GM12878 (cell line): ENCODE measurements around the gene AFAP1. TPM values are rescaled to one million over a fixed set of nuclear protein-coding genes. Genes with fewer than 3 reads are reported as not detected.

Experiments
- ATAC-seq: fragments of 200-7000 bp; cut with Tn5 transposase; 3 replicates; pipeline ENCODE4 v1.9.1; 2020; ENCODE audit warnings: mild to moderate bottlenecking, moderate library complexity
- BruUV-seq: library from RNA; stranded (reverse); fragments of 400-500 nt; replicated peaks from 2 replicates; lab custom pipeline; 2021; lab: Mats Ljungman, UMichigan
- CTCF ChIA-PET: fragments of 300-600 bp; sonication (Branson Sonifier 250); formaldehyde crosslinking; extraction: SDS; loops from one replicate; lab custom pipeline; 2021; ENCODE audit warnings: inconsistent platforms; lab: Yijun Ruan, JAX
- POLR2A ChIA-PET: fragments of 350-600 bp; formaldehyde crosslinking; extraction: SDS; loops from one replicate; lab custom pipeline; 2021; ENCODE audit warnings: inconsistent platforms; lab: Charles Lee
- RAD21 ChIA-PET: fragments of 300-600 bp; sonication (Branson Sonifier 250); formaldehyde crosslinking; loops from one replicate; lab custom pipeline; 2023; ENCODE audit warnings: antibody characterized with exemption; ENCODE audit not compliant: unreplicated experiment; lab: Charles Lee
- SMC1A ChIA-PET: fragments of 300-600 bp; sonication (Branson Sonifier 250); formaldehyde crosslinking; loops from one replicate; lab custom pipeline; 2023; ENCODE audit not compliant: unreplicated experiment, uncharacterized antibody; lab: Charles Lee
- DNase-seq: peaks from one replicate; pipeline ENCODE4 v3.0.0-alpha.2; 2011; ENCODE audit warnings: low read depth, low spot score
- FAIRE-seq: peaks from 3 replicates; lab custom pipeline; 2011; peaks lifted over from hg19 to GRCh38; lab: Jason Lieb, UNC
- H2AFZ ChIP-seq: 2 replicates; pipeline ENCODE4 v1.6.0; 2011; ENCODE audit warnings: low read depth, low read length, control low read depth; ENCODE audit not compliant: control insufficient read depth
- H3K27ac ChIP-seq: 2 replicates; pipeline ENCODE4 v1.5.1; 2011; ENCODE audit warnings: control low read depth; ENCODE audit not compliant: control insufficient read depth, insufficient read depth
- H3K27me3 ChIP-seq, 2 experiments: replicated peaks in 1 of 2; 2 replicates each; pipeline versions ENCODE4 v1.6.0 to v1.6.1; 2011; ENCODE audit warnings: low read length in 1 of 2; ENCODE audit not compliant: control insufficient read depth in 2 of 2, insufficient read depth in 2 of 2
- H3K36me3 ChIP-seq, 2 experiments: 2 replicates each; pipeline ENCODE4 v1.5.1; 2011; ENCODE audit warnings: low read length in 1 of 2; ENCODE audit not compliant: control insufficient read depth in 2 of 2, insufficient read depth in 2 of 2
- H3K4me1 ChIP-seq: 2 replicates; pipeline ENCODE4 v1.6.1; 2011; ENCODE audit warnings: mild to moderate bottlenecking, low read length, moderate library complexity, mixed read lengths; ENCODE audit not compliant: control insufficient read depth, insufficient read depth
- H3K4me2 ChIP-seq: 2 replicates; pipeline ENCODE4 v1.6.0; 2011; ENCODE audit warnings: control low read depth; ENCODE audit not compliant: control insufficient read depth, insufficient read depth
- H3K4me3 ChIP-seq: fragments of 200-600 bp; sonication (generic); 2 replicates; pipeline ENCODE4 v1.5.1; 2016
- H3K79me2 ChIP-seq: 2 replicates; pipeline ENCODE4 v1.6.0; 2011; ENCODE audit warnings: low read length; ENCODE audit not compliant: control insufficient read depth, insufficient read depth
- H3K9ac ChIP-seq: 2 replicates; pipeline ENCODE4 v1.8.0; 2011; ENCODE audit warnings: low read length, control low read depth, mixed read lengths; ENCODE audit not compliant: control insufficient read depth, insufficient read depth
- H3K9me3 ChIP-seq: replicated peaks from 3 replicates; pipeline ENCODE4 v1.5.1; 2011; ENCODE audit warnings: mild to moderate bottlenecking, low read length; ENCODE audit not compliant: control insufficient read depth, insufficient read depth
- H4K20me1 ChIP-seq: 2 replicates; pipeline ENCODE4 v1.6.0; 2011; ENCODE audit not compliant: control insufficient read depth, insufficient read depth
- BACH1 ChIP-seq: fragments of 450-650 bp; IDR thresholded peaks from 2 replicates; pipeline ENCODE4 v1.6.1; 2017; ENCODE audit warnings: mild to moderate bottlenecking, borderline replicate concordance
- BHLHE40 ChIP-seq, 2 experiments: fragments of 450-650 bp in 1 of 2; IDR thresholded peaks; 2 replicates each; pipeline ENCODE4 v1.6.1; 2011 to 2017; ENCODE audit warnings: low read depth in 2 of 2, borderline replicate concordance in 1 of 2, improper control_type of control experiment in 1 of 2, low read length in 1 of 2, mild to moderate bottlenecking in 1 of 2
- BMI1 ChIP-seq: fragments of 450-650 bp; IDR thresholded peaks from 2 replicates; pipeline ENCODE4 v1.6.1; 2016; ENCODE audit warnings: mild to moderate bottlenecking, moderate library complexity, borderline replicate concordance
- EED ChIP-seq: sonication (generic); IDR thresholded peaks from 2 replicates; pipeline ENCODE4 v1.6.1; 2016; ENCODE audit warnings: antibody characterized with exemption, low read depth
- FOXK2 ChIP-seq: fragments of 450-650 bp; IDR thresholded peaks from 2 replicates; pipeline ENCODE4 v1.6.1; 2017; ENCODE audit warnings: mild to moderate bottlenecking, moderate library complexity
- GABPA ChIP-seq: IDR thresholded peaks from 2 replicates; pipeline ENCODE4 v1.6.1; 2014; ENCODE audit warnings: antibody characterized with exemption, low read depth, mild to moderate bottlenecking, inconsistent platforms
- IKZF2 ChIP-seq, 2 experiments: fragments of 450-650 bp; IDR thresholded peaks; 2 replicates each; pipeline ENCODE4 v1.6.1; 2017; ENCODE audit warnings: mild to moderate bottlenecking in 2 of 2, moderate library complexity in 2 of 2
- IRF4 ChIP-seq: IDR thresholded peaks from 2 replicates; pipeline ENCODE4 v1.6.1; 2011; ENCODE audit warnings: low read depth, low read length
- KLF5 ChIP-seq: fragments of 450-650 bp; IDR thresholded peaks from 2 replicates; pipeline ENCODE4 v1.6.1; 2014; ENCODE audit warnings: mild to moderate bottlenecking; ENCODE audit not compliant: partially characterized antibody
- NFXL1 ChIP-seq: fragments of 450-650 bp; IDR thresholded peaks from 2 replicates; pipeline ENCODE4 v1.6.1; 2017; ENCODE audit warnings: antibody characterized with exemption, mild to moderate bottlenecking, borderline replicate concordance
- PAX5 ChIP-seq: IDR thresholded peaks from 2 replicates; pipeline ENCODE4 v1.6.1; 2011; ENCODE audit warnings: low read depth, low read length, borderline replicate concordance
- RUNX3 ChIP-seq: IDR thresholded peaks from 2 replicates; pipeline ENCODE4 v1.6.1; 2012; ENCODE audit warnings: low read length, inconsistent platforms
- ZNF24 ChIP-seq: fragments of 450-650 bp; IDR thresholded peaks from 2 replicates; pipeline ENCODE4 v1.6.1; 2017; ENCODE audit warnings: antibody characterized with exemption, mild to moderate bottlenecking
- ZZZ3 ChIP-seq: IDR thresholded peaks from 2 replicates; pipeline ENCODE4 v1.6.1; 2011; ENCODE audit warnings: low read depth; ENCODE audit not compliant: control insufficient read depth, insufficient read length
- WGBS: methylation state at CpG from one replicate; pipeline ENCODE4 v1.1.6; 2016; ENCODE audit warnings: low lambda C conversion rate; ENCODE audit not compliant: insufficient replicate concordance, insufficient coverage; ENCODE audit errors: missing lambda C conversion rate; 5-methylcytosine and 5-hydroxymethylcytosine counted together
- in situ Hi-C: fragments of 300-500 bp; cut with MboI; formaldehyde crosslinking; loops from 9 replicates; pipeline ENCODE4 v1.14.3; 2018; ENCODE audit warnings: mixed read lengths
- intact Hi-C: fragments of 100-400 bp; cut with micrococcal nuclease; formaldehyde crosslinking; loops from one replicate; pipeline ENCODE4 v1.14.2; 2022; ENCODE audit not compliant: unreplicated experiment
- polyA plus RNA-seq, 11 experiments: library from polyadenylated mRNA; depleted of rRNA in 4 of 11; unstranded in 6 of 11; stranded (reverse) in 5 of 11; fragments of >200 nt; fragmentation: Nextera tagmentation in 4 of 11; fragmentation: Illumina TruSeq in 1 of 11; extraction: Ambion mirVana in 4 of 11; extraction: Trizol in 1 of 11; gene quantifications; 1 replicate in 1 of 11; 2 replicates in 10 of 11; pipeline versions ENCODE4 v1.2.1 to v1.2.3, GENCODE V29; 2011 to 2016; ENCODE audit warnings: inconsistent platforms in 2 of 11, missing spikeins in 2 of 11, low read depth in 1 of 11
- total RNA-seq, 4 experiments: library from RNA; depleted of rRNA in 3 of 4; stranded (reverse); fragments of >200 nt in 3 of 4; fragmentation: Illumina TruSeq in 1 of 4; extraction: Trizol in 1 of 4; gene quantifications; 2 replicates each; pipeline versions ENCODE4 v1.2.1 to v1.2.3, GENCODE V29; 2013 to 2021
- TF ChIP-seq, protein P1 (sequence below): IDR thresholded peaks from 2 replicates; pipeline ENCODE4 v1.6.1; 2011; ENCODE audit warnings: low read depth, mild to moderate bottlenecking, low read length, moderate library complexity, borderline replicate concordance; ENCODE audit errors: extremely low read depth
- TF ChIP-seq, protein P2 (sequence below): fragments of 450-650 bp; IDR thresholded peaks from 2 replicates; pipeline ENCODE4 v1.6.1; 2016; ENCODE audit warnings: mild to moderate bottlenecking
- TF ChIP-seq, protein P3 (sequence below): fragments of 450-650 bp; formaldehyde crosslinking; IDR thresholded peaks from 2 replicates; pipeline ENCODE4 v1.4.0; 2022; ENCODE audit warnings: mild to moderate bottlenecking, moderate library complexity

Gene AFAP1
- total and polyA plus RNA-seq, 10 of the 15 experiments (the other 5 are each of a cell fraction or from before 2014, with no cell fraction given): 0.02 to 0.23 (median 0.09) TPM; not detected in 1

DNA sequence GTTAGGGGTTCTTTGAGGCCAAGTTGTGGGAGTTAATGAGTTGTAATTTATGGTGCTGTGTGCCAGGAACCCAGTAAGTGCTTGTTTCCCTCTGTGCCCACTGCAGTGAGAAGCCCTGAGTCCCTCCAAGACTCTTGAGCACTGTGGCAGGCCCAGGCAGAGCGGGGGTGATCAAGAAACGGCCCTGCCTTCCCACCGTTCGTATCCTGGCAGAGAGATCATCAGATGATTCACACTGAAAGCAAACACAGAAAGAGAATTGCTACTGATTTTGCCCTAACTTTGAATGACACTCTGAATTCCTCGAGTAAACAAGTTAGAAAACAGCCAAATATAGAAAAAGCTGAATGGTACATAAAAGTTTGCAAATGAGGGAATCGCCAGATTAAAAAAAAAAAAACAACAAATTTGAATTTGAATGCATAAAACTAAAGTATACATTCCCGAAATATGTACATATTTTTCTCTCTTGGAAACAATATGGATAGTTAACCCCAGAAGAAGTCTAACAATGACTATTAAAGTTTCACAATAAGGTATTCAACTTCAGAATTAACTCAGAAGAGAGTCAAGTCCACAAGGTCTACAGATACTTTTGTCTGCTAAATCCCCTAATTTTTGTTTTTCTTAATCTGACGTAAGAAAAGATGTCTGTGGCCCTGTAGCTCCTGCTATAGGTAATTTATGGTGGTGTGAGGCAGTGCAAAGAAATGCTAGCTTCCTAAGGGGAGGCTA, 71.8 kb downstream of the AFAP1 start (continued):
- no peak for TF ChIP-seq FOXK2
- no peak for TF ChIP-seq KLF5
- TF ChIP-seq BACH1: no peak
- TF ChIP-seq, protein P1, sequence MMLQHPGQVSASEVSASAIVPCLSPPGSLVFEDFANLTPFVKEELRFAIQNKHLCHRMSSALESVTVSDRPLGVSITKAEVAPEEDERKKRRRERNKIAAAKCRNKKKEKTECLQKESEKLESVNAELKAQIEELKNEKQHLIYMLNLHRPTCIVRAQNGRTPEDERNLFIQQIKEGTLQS: no peak
- TF ChIP-seq, protein P2, sequence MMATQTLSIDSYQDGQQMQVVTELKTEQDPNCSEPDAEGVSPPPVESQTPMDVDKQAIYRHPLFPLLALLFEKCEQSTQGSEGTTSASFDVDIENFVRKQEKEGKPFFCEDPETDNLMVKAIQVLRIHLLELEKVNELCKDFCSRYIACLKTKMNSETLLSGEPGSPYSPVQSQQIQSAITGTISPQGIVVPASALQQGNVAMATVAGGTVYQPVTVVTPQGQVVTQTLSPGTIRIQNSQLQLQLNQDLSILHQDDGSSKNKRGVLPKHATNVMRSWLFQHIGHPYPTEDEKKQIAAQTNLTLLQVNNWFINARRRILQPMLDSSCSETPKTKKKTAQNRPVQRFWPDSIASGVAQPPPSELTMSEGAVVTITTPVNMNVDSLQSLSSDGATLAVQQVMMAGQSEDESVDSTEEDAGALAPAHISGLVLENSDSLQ: no peak

DNA sequence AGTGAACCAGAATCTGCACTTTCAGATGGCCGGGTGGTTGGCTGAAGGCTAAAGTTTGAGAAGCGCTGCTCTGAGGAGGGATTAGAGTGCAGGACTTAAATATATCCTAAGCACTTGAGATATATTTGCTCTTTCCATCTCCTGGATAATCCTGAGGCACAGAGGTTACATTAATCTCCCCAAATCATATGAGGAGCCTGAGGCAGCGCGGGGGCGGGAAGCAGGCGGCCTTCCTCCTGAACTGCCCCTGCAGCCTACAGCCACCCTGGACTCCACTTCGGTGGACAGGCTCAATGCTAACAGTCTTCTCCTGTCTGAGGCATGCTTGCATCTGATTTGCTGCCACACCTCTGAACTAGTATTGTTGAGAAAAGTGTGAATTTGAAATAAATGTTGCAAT, 72.5 kb downstream of the AFAP1 start:
- intact Hi-C loops: no loop called here

More for the DNA sequence above, 72.5 kb downstream of the AFAP1 start:
- no peak overlapping the region for H3K4me3 ChIP-seq
- H3K4me2 ChIP-seq: no peak overlapping the region
- H2AFZ ChIP-seq: no peak overlapping the region
- H4K20me1 ChIP-seq: no peaks in the 10 kb centered on the region
- ChIA-PET CTCF (no interaction called here), RAD21 (no interaction called here), POLR2A (no interaction called here), SMC1A (no interaction called here)
- ATAC-seq (no peak), DNase-seq (no peak), FAIRE-seq (no peak)
- H3K4me1 ChIP-seq: no peaks in the 10 kb centered on the region
- BruUV-seq: no TSS peak
- WGBS: 53% methylated on average over 7 of the region's 7 CpGs
- H3K79me2 ChIP-seq: no peaks in the 10 kb centered on the region
- H3K27me3 ChIP-seq: no peaks in the 10 kb centered on the region
- TF ChIP-seq RUNX3 (no peak), ZZZ3 (no peak), GABPA (no peak), NFXL1 (no peak), PAX5 (no peak), BMI1 (no peak), EED (no peak), IKZF2 (IDR thresholded peaks at IDR 0.05) (no peak), BHLHE40 (IDR thresholded peaks at IDR 0.05; ENCODE audit: borderline replicate concordance in 1 of 2, low read depth in 2 of 2, low read length in 1 of 2) (no peak), IRF4 (no peak), ZNF24 (no peak)
- TF ChIP-seq, protein P3, sequence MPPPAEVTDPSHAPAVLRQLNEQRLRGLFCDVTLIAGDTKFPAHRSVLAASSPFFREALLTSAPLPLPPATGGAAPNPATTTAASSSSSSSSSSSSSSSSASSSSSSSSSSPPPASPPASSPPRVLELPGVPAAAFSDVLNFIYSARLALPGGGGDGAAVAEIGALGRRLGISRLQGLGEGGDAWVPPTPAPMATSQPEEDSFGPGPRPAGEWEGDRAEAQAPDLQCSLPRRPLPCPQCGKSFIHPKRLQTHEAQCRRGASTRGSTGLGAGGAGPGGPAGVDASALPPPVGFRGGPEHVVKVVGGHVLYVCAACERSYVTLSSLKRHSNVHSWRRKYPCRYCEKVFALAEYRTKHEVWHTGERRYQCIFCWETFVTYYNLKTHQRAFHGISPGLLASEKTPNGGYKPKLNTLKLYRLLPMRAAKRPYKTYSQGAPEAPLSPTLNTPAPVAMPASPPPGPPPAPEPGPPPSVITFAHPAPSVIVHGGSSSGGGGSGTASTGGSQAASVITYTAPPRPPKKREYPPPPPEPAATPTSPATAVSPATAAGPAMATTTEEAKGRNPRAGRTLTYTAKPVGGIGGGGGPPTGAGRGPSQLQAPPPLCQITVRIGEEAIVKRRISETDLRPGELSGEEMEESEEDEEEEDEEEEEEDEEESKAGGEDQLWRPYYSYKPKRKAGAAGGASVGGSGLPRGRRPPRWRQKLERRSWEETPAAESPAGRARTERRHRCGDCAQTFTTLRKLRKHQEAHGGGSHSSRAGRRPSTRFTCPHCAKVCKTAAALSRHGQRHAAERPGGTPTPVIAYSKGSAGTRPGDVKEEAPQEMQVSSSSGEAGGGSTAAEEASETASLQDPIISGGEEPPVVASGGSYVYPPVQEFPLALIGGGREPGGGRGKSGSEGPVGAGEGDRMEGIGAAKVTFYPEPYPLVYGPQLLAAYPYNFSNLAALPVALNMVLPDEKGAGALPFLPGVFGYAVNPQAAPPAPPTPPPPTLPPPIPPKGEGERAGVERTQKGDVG (CRISPR knock-in tag): no peak
- H3K9me3 ChIP-seq: no peaks in the 10 kb centered on the region
- no peaks in the 10 kb centered on the region for H3K36me3 ChIP-seq
- H3K27ac ChIP-seq: no peak overlapping the region
- in situ Hi-C loops: no loop called here
- H3K9ac ChIP-seq: no peak overlapping the region
